Small intestine (tissue), 16 donors: ENCODE measurements around the gene NETO2. TPM values are rescaled to one million over a fixed set of nuclear protein-coding genes. Genes with fewer than 3 reads are reported as not detected.
"Not testable (repeated sequence)": the region's sequence is repeated elsewhere in the genome, so short reads cannot be mapped to it uniquely, and the experiment has no call there.

Experiments
- DNase-seq, 2 donors: peaks; one replicate each; pipeline versions ENCODE4 v3.0.0 to v3.0.0-alpha.2; 2013
- FAIRE-seq: peaks from 2 replicates; lab custom pipeline; 2012; peaks lifted over from hg19 to GRCh38; lab: Jason Lieb, UNC
- H3K27ac ChIP-seq, 3 donors: one replicate each; pipeline ENCODE4 v1.5.1; 2013; ENCODE audit warnings: low read length in 2 of 3, mild to moderate bottlenecking in 2 of 3, control low read depth in 1 of 3, inconsistent platforms in 1 of 3, low read depth in 1 of 3, moderate library complexity in 1 of 3
- H3K27me3 ChIP-seq, 3 donors: one replicate each; pipeline ENCODE4 v1.6.1; 2013; ENCODE audit warnings: low read length in 3 of 3, inconsistent platforms in 1 of 3; ENCODE audit not compliant: control insufficient read depth in 3 of 3, insufficient read depth in 3 of 3
- H3K36me3 ChIP-seq, 3 donors: one replicate each; pipeline ENCODE4 v1.6.1; 2013; ENCODE audit warnings: low read length in 3 of 3, inconsistent platforms in 1 of 3, low read depth in 1 of 3, mild to moderate bottlenecking in 1 of 3, moderate library complexity in 1 of 3; ENCODE audit not compliant: control insufficient read depth in 3 of 3, insufficient read depth in 2 of 3
- H3K4me1 ChIP-seq, 3 donors: one replicate each; pipeline ENCODE4 v1.6.1; 2013; ENCODE audit warnings: low read length in 2 of 3, inconsistent platforms in 1 of 3, low read depth in 1 of 3, mild to moderate bottlenecking in 1 of 3, moderate library complexity in 1 of 3; ENCODE audit not compliant: control insufficient read depth in 3 of 3, insufficient read depth in 2 of 3
- H3K4me3 ChIP-seq, 3 donors: one replicate each; pipeline ENCODE4 v1.5.1; 2013; ENCODE audit warnings: low read length in 3 of 3, control low read depth in 1 of 3, inconsistent platforms in 1 of 3, low read depth in 1 of 3, mild to moderate bottlenecking in 1 of 3, moderate library complexity in 1 of 3
- H3K9me3 ChIP-seq, 2 donors: one replicate each; pipeline ENCODE4 v1.6.1; 2013; ENCODE audit warnings: low read depth in 1 of 2, low read length in 1 of 2; ENCODE audit not compliant: control insufficient read depth in 2 of 2, insufficient read depth in 1 of 2
- WGBS, 3 donors: extraction: QIAGEN DNeasy Blood & Tissue Kit; methylation state at CpG; one replicate each; pipeline ENCODE4 v1.1.7; 2013; 5-methylcytosine and 5-hydroxymethylcytosine counted together
- long read RNA-seq, 10 donors: transcript quantifications; one replicate each; lab custom pipeline, GENCODE V29; 2026
- polyA plus RNA-seq, 4 donors: library from polyadenylated mRNA; stranded (reverse) in 3 of 4; unstranded in 1 of 4; fragments of 200-250 nt in 3 of 4; fragments of 120-200 nt in 1 of 4; gene quantifications; one replicate each; pipeline versions ENCODE4 v1.2.1 to v1.2.3, GENCODE V29; 2013
- donor health status: healthy with polysubstance abuse.
- donor health status: control.
- donor health status: control.
- donor health status: Bipolar disorder and iron deficiency.
- donor health status: healthy.

NETO2 gene, protein sequence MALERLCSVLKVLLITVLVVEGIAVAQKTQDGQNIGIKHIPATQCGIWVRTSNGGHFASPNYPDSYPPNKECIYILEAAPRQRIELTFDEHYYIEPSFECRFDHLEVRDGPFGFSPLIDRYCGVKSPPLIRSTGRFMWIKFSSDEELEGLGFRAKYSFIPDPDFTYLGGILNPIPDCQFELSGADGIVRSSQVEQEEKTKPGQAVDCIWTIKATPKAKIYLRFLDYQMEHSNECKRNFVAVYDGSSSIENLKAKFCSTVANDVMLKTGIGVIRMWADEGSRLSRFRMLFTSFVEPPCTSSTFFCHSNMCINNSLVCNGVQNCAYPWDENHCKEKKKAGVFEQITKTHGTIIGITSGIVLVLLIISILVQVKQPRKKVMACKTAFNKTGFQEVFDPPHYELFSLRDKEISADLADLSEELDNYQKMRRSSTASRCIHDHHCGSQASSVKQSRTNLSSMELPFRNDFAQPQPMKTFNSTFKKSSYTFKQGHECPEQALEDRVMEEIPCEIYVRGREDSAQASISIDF
- polyA plus RNA-seq: 1 to 10 TPM in 3 of 4 donors, under 1 TPM in 1; 0.45 to 2.8 (median 1.5) TPM
- long read RNA-seq, donor 1: 0 reads
- long read RNA-seq, donor 2: 0 reads
- long read RNA-seq, donor 3: 0 reads
- long read RNA-seq, donor 4: 0 reads
- long read RNA-seq, donor 5: 0 reads
- long read RNA-seq, donor 6: 0 reads
- long read RNA-seq, donor 7, full-length matches to known transcripts: 7 of 7 reads
- long read RNA-seq, donor 7, partial matches to known transcripts: 0 of 7 reads
- long read RNA-seq, donor 7, other reads (novel, unspliced or antisense): 0 of 7 reads
- long read RNA-seq, donor 8: 0 reads
- long read RNA-seq, donor 9: 0 reads
- long read RNA-seq, donor 10: 0 reads

DNA sequence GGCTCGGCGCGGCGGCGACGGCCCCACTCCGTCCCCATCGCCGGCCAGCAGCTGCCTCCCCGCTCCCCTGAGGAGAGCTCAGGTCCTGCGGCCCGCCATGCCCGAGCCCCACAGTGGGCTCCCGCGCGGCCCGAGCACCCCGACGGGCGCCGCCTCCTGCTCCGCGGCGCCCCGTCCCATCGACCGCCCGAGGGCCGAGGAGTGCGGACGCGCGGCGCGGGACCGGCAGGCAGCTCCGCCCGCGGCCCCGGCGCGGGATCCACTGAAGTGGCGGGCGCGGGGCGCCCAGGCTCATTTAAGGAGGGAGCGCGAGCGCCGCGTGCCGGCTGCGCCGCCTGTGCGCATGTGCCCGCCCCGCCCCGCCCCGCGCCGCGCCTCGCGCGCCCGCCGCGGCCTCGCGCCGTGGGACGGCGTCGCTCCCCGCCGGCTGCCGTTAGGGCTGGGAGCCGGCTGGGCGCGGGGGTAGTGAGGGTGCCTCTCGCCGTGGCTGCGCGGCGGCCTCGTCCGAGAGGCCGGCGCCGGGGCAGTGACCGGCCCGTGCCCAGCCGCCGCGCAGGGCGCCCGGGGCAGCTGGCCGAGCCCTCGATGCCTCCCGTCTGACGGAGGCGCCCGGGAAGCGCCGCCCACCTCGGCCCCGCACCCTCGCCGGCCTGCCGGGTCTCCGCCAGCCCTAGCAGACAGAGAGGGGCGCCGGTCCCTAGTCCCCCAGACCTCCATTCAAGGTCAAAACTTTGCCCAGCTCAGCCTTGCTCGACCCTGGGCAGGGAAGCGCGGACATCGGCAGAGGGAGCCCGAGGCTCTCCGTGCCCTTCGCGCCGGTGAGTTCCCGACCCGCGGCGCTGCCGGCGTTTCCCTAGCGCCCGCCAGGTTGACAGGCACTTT, at the start of gene NETO2:
Gene NETO2 (minus strand): TSS at position 269 of the 882 bp plus-strand sequence. CDS start 333 bp downstream, outside the sequence.
- no peaks in the 10 kb centered on the region for H3K36me3 ChIP-seq
- H3K4me3 ChIP-seq: peak within 1 kb of the TSS; percentile 22 to 63 (median 49)
- peak within 1 kb of the TSS in 1 of 3 donors; percentile 9 for H3K27ac ChIP-seq
- peaks cover 0 to 3% (median 2%) of the 10 kb centered on the region in 3 donors for H3K4me1 ChIP-seq
- peaks cover 0 to 11% (median 2%) of the 10 kb centered on the region in 3 donors for H3K27me3 ChIP-seq
- FAIRE-seq: no peak
- DNase-seq: peak; percentile 49 to 69
- H3K9me3 ChIP-seq: no peaks in the 10 kb centered on the region
- 0 to 2% (median 1%) methylated on average over 42 to 130 of the region's 130 CpGs for WGBS, 3 donors

DNA sequence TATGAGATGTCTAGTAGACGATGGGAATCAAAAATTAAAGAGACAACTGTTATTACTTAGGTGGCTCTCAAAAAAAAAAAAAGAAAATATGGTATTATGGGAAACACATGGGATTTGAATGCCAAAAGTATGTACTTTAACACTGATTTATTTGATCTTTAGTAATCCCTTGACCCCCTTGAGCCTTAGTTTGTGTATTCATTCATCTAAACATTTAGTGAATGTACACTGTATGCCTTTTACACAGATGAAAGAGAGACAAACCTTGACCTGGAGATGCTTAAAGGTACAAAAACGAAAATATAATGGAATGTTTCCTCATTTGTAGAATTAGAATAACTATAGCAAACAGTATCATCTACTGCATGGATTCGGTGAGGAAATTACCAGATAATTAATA, 38.6 kb upstream of the NETO2 start:
- Histone ChIP-seq H3K27me3 (no peaks in the 10 kb centered on the region), H3K9me3 (peaks cover 0 to 4% of the 10 kb centered on the region in 2 donors), H3K36me3 (no peaks in the 10 kb centered on the region), H3K4me3 (no peak overlapping the region), H3K27ac (no peak overlapping the region), H3K4me1 (no peaks in the 10 kb centered on the region)
- 94 to 97% (median 94%) methylated on average over 3 of the region's 3 CpGs for WGBS, 3 donors
- DNase-seq (no peak), FAIRE-seq (no peak)

- not testable (repeated sequence) for H3K27me3 ChIP-seq, H3K27ac ChIP-seq, H3K4me1 ChIP-seq, H3K9me3 ChIP-seq, H3K36me3 ChIP-seq, DNase-seq, H3K4me3 ChIP-seq, FAIRE-seq
- 97 to 98% (median 98%) methylated on average over 12 to 30 of the region's 31 CpGs for WGBS, 3 donors
Observed at GRCh38 chr16:47181066-47181465, 37.3 kb upstream of the NETO2 start.

DNA sequence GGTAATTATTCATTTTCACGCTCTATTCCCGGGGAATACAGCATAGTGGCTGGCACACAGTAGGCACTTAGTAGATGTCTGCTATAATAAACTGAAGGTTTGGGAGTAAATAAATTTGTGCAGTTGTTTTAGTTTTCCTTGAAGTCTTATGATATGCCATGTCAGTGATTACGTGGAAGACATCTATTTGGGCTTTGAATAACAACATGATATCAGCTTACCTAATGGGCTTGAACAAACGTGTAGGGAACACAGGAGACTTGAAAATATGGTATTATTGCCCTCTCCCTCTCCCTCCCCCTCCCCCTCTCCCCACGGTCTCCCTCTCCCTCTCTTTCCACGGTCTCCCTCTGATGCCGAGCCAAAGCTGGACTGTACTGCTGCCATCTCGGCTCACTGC, 36.3 kb upstream of the NETO2 start:
- WGBS, 3 donors: 90 to 95% (median 93%) methylated on average over 5 to 8 of the region's 8 CpGs
- FAIRE-seq (no peak), DNase-seq (no peak)
- H3K4me3 ChIP-seq: no peak overlapping the region
- H3K4me1 ChIP-seq: no peaks in the 10 kb centered on the region
- peaks cover 0 to 4% of the 10 kb centered on the region in 2 donors for H3K9me3 ChIP-seq
- H3K36me3 ChIP-seq: peaks cover 0 to 3% (median 0%) of the 10 kb centered on the region in 3 donors
- H3K27ac ChIP-seq: no peak overlapping the region
- no peaks in the 10 kb centered on the region for H3K27me3 ChIP-seq

- no peaks in the 10 kb centered on the region for H3K27me3 ChIP-seq
- no peak overlapping the region for H3K4me3 ChIP-seq
- peaks cover 0 to 3% (median 2%) of the 10 kb centered on the region in 3 donors for H3K36me3 ChIP-seq
- no peaks in the 10 kb centered on the region for H3K4me1 ChIP-seq
- peak; percentile 68 for FAIRE-seq
- no peak overlapping the region for H3K27ac ChIP-seq
- no peak for DNase-seq
- H3K9me3 ChIP-seq: no peaks in the 10 kb centered on the region
Observed at GRCh38 chr16:47175152-47175551, 31.4 kb upstream of the NETO2 start.

DNA sequence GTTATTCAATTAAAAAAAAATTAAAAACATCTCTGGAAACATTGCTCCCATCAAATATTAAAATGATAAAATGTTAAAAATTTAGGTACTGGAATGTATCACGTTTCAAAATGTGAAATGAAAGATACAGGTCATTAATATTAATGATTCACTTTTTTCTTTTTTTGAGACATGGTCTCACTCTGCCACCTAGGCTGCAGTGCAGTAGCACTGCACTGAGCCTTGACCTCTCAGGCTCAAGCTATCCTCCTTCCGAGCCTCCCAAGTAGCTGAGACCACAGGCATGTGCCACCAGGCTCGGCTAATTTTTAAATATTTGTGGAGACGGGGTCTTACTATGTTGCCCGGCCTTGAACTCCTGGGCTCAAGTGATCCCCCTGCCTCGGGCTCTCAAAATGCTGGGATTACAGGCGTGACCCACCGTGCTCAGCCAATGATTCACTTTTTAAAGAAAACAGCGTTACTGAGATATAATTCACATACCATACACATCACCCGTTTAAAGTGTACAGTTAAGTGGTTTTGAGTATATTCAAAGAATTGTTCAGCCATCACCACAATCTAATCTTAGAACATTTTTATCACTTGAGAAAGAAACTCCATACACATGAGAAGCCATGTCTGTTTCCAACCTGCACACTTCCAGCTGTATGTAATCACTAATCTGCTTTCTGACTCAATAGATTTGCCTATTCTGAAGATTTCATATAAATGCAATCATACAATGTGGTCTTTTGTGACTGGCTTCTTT, 19.1 kb upstream of the NETO2 start:
- 92 to 94% (median 93%) methylated on average over 10 of the region's 10 CpGs for WGBS, 3 donors
- H3K27me3 ChIP-seq: no peaks in the 10 kb centered on the region
- no peak for FAIRE-seq
- H3K9me3 ChIP-seq: no peaks in the 10 kb centered on the region
- H3K4me3 ChIP-seq: no peak overlapping the region
- H3K4me1 ChIP-seq: no peaks in the 10 kb centered on the region
- H3K27ac ChIP-seq: no peak overlapping the region
- peaks cover 0 to 5% (median 0%) of the 10 kb centered on the region in 3 donors for H3K36me3 ChIP-seq
- DNase-seq: no peak

GRCh38 chr16:47161464-47161863, 17.7 kb upstream of the NETO2 start:
- peaks cover 0 to 8% (median 2%) of the 10 kb centered on the region in 3 donors for H3K36me3 ChIP-seq
- H3K4me3 ChIP-seq: no peak overlapping the region
- FAIRE-seq (no peak), DNase-seq (no peak)
- no peaks in the 10 kb centered on the region for H3K9me3 ChIP-seq
- no peaks in the 10 kb centered on the region for H3K4me1 ChIP-seq
- no peaks in the 10 kb centered on the region for H3K27me3 ChIP-seq
- WGBS, 3 donors: 93 to 97% (median 96%) methylated on average over 4 of the region's 4 CpGs
- no peak overlapping the region for H3K27ac ChIP-seq
